Measurements from ENCODE around the gene PGC.

Gene PGC

DNA sequence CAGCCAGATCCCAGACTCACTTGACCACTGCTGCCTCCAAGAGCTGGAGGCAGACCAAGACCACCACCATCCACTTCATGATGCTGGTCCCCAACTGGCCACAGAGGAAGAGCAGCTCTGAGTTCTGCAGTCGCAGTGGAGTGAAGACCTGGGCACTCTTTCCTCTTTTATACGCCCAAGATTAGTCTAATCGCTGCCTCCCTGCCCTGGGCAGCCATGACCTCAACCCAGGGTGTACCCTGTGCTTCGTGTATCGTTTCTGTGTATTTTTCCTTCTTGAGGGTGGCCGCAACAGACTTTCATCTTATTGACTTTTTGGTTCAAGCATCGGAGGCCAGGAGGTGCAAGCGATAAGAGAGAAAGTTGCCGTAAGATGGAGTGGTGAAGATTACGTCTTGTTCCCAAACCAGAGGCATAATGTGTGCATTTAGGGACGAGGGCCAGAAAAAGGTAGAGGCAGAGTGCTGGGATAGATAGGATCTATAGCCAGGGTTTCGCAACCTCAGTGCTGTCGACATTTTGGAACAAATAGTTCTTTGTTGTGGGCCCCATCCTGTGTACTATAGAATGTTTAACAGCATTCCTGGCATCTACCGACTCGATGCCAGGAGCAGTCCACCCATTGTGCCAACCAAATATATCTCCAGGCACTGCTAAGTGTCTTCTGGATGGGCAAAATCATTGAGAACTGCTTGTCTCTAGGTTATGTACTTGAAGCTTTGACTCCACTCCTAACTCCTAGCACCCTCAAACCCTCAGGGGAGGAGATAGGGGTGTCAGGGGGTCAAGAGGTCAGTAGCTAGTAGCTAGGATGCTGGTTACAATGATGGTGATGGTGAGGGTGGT, at the start of gene PGC:
PGC (minus strand) TSS at position 142 of the 846 bp plus-strand sequence; CDS start at position 79, 63 bp downstream.
- no peak for DNase-seq (ENCODE audit: low spot score in 2 of 2)
- H3K4me1 Mint-ChIP-seq, result peaks cover 3% of the 10 kb centered on the region
- H3K27ac Mint-ChIP-seq, result no peak within 1 kb of the TSS
- no peak within 1 kb of the TSS for H3K4me3 Mint-ChIP-seq
- no peaks in the 10 kb centered on the region for H3K9me3 Mint-ChIP-seq
- peaks cover 7% of the 10 kb centered on the region for H3K27me3 Mint-ChIP-seq
- H3K36me3 Mint-ChIP-seq, result no peaks in the 10 kb centered on the region
- ATAC-seq (ENCODE audit: low read depth), result no peak

DNA sequence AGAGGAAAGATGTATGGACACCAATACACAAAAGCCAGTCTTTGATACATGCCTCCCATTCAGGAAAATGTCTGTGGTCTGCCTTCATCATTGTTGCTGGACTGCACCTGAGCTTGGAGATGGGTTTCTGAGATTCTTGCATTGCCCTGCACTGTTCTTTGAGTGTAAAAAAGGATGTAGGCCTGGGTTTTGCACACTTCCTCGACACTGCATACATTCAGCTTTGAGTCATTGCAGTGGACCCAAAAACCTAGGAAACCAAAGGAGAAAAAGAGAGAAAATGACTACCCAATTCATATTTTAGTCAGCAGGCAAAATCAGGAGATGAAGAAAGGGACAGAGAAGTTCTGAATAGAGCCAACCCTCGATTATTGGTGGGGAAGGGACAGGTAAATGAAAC, 49.3 kb upstream of the PGC start:
- H3K27ac Mint-ChIP-seq, result no peak overlapping the region
- H3K4me1 Mint-ChIP-seq, result no peaks in the 10 kb centered on the region
- peaks cover 10% of the 10 kb centered on the region for H3K36me3 Mint-ChIP-seq
- ATAC-seq (ENCODE audit: low read depth) (no peak), DNase-seq (ENCODE audit: low spot score in 2 of 2) (no peak)
- H3K27me3 Mint-ChIP-seq, result no peaks in the 10 kb centered on the region
- no peak overlapping the region for H3K4me3 Mint-ChIP-seq
- no peaks in the 10 kb centered on the region for H3K9me3 Mint-ChIP-seq

DNA sequence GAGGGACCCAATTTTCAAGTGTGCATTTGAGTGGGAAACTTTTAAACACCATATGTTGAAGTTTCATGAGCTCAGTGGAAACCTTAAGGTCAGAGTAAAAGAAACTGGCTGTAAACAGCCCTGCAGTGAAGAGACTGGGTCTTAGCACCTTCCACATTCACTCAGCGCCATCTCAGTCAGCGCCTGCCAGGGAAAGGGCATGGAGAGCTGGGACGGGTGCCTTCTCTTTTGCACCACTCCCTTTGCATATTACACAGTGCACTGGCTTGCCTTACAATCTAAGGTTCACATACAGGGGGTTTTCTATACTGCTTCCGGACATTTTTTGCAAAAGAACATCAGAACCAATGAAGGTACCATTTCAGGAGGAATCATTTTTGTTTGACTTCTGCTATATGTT, 44.8 kb upstream of the PGC start:
- Mint-ChIP-seq H3K4me3 (no peak overlapping the region), H3K27me3 (no peaks in the 10 kb centered on the region), H3K27ac (peak overlapping the region; percentile 38), H3K36me3 (peaks cover 10% of the 10 kb centered on the region), H3K9me3 (no peaks in the 10 kb centered on the region), H3K4me1 (peaks cover 6% of the 10 kb centered on the region)
- ATAC-seq (ENCODE audit: low read depth) (no peak), DNase-seq (ENCODE audit: low spot score in 2 of 2) (no peak)

DNA sequence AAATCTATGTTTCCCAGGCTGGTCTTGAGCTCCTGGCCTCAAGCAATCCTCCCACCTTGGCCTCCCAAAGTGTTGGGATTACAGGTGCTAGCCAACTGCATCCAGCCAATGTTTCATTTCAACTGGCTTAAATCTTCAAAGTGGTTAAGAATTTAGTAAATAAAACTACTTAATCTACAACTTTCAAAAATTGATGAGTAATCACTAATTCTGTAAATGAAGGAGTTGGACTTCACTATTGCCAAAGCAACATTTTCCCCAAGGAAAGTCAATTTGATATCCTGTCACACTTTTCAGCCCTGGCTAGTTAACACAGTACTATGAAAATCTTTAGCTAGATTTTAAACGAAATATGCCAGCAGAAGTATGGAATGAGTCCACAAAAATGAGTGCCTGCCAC, 44.1 kb upstream of the PGC start:
- ATAC-seq (ENCODE audit: low read depth) (no peak), DNase-seq (ENCODE audit: low spot score in 2 of 2) (no peak)
- peak overlapping the region; percentile 38 for H3K27ac Mint-ChIP-seq
- H3K27me3 Mint-ChIP-seq, result no peaks in the 10 kb centered on the region
- H3K9me3 Mint-ChIP-seq, result no peaks in the 10 kb centered on the region
- H3K4me1 Mint-ChIP-seq, result peaks cover 6% of the 10 kb centered on the region
- no peak overlapping the region for H3K4me3 Mint-ChIP-seq
- H3K36me3 Mint-ChIP-seq, result peaks cover 7% of the 10 kb centered on the region

DNA sequence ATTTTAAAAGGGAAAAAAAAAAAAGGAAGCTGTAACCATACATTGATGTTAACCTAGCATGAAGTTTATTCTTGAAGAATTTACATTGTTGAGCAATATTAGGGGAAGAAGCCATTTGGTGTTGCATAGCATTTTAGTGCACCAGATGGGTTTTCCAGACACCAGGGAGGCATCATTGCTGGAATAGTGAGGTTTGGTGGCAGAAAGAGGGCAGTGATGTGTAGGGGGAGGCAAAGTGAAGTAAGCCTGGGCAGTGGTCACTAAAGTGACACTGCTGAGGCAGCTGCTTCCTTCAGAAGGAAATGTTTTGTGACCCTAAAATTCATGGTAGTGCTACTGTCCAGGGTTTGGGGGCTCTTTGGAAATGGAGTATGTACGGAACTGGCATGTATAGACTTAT, 42.8 kb upstream of the PGC start:
- Mint-ChIP-seq H3K36me3 (peaks cover 6% of the 10 kb centered on the region), H3K9me3 (no peaks in the 10 kb centered on the region), H3K4me1 (peaks cover 12% of the 10 kb centered on the region), H3K27ac (no peak overlapping the region), H3K27me3 (no peaks in the 10 kb centered on the region), H3K4me3 (no peak overlapping the region)
- ATAC-seq (ENCODE audit: low read depth) (no peak), DNase-seq (ENCODE audit: low spot score in 2 of 2) (no peak)

DNA sequence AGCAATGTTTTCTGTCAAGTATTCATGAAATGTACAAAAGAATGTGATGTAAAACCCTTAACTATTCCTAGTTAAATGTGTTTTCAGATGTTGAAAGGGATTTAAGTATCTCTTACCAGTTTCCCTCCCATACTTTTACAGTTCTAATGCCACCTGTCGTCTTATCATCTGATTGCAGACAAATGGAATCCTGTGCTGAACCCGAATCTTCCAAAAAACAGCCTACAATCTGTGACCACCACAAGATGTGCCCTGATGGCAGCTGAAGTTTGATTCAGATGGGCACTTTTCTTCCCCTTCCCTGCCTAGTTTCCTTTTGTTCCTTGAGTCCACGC, 42.2 kb upstream of the PGC start:
- DNase-seq (ENCODE audit: low spot score in 2 of 2), result no peak
- no peak overlapping the region for H3K27ac Mint-ChIP-seq

DNA sequence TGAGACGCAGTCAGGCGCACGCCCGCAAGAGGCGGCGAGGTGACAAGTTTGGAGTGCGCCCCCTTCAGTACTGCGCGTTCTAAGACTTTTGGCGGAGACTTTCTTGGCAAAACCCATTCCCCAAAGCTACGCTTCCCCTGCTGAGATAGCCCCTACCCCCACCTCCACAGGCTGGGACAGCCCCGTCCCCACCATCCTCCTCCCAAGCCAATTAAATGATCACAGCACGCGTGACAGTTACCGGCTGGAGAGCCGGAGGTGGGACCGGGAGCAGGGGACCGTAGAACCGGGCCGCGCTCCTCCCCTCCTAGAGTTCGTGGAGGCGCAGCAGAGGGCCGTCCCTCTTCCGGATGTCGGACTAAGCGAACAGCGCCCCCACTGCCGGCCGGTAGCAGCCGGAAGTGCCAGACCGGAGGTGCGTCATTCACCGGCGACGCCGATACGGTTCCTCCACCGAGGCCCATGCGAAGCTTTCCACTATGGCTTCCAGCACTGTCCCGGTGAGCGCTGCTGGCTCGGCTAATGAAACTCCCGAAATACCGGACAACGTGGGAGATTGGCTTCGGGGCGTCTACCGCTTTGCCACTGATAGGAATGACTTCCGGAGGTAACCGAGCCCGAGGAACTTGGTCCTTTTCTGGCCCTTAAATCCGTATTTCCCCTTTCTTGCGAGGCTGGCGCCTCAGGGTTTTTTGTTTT, 40.2 kb upstream of the PGC start, which contains the start of gene TOMM6:
TOMM6 (plus strand) TSS at position 476 of the 699 bp plus-strand sequence; CDS start at position 480, 4 bp downstream.
- Mint-ChIP-seq H3K9me3 (no peaks in the 10 kb centered on the region), H3K36me3 (peaks cover 4% of the 10 kb centered on the region), H3K27me3 (no peaks in the 10 kb centered on the region), H3K27ac (peak within 1 kb of the TSS; percentile 97), H3K4me3 (peak within 1 kb of the TSS; percentile 94), H3K4me1 (peaks cover 18% of the 10 kb centered on the region)
- ATAC-seq (ENCODE audit: low read depth) (peak; percentile 80), DNase-seq (ENCODE audit: low spot score in 2 of 2) (peak; percentile 95 to 96)

More for the DNA sequence above, 42.2 kb upstream of the PGC start:
- Mint-ChIP-seq H3K9me3 (no peaks in the 10 kb centered on the region), H3K4me1 (peaks cover 17% of the 10 kb centered on the region), H3K36me3 (peaks cover 4% of the 10 kb centered on the region), H3K27me3 (no peaks in the 10 kb centered on the region), H3K4me3 (peak overlapping the region; percentile 69)
- ATAC-seq (ENCODE audit: low read depth), result no peak

DNA sequence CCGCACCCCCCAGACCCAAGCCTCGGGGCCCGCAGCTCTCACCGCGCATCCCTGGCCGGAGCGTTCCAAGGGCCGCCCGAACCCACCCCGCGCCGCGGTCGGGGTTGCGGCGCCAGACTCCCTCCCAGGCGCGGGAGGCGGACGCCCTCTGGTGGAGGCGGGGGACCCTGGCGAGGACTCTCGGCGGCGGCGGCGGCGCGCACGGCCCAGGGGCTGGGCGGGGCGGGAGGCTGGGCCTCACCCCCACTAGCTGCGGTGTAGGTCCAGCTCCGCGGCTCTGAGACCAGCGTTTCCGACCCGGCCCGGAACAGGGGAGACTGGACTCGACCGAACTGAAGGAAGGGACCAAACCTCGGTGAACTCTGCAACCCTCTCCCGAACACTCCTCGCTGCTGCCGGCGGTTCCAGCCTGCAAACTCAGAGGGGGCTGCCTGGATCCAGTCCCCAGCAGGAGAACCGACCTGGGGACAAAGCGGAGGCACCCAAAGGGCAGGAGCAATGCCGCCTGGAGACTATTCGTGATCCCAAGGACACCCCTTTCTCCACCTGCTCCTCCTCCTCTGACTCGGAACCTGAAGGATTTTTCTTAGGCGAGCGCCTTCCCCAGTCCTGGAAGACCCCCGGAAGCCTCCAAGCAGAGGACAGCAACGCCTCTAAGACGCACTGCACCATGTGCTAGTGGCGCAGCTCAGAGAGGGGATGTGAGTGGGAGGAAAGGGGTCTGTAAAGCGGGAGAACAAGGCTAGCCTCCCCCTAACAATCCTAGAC, 39.4 kb upstream of the PGC start:
- H3K36me3 Mint-ChIP-seq, result peaks cover 4% of the 10 kb centered on the region
- ATAC-seq (ENCODE audit: low read depth) (peak; percentile 68), DNase-seq (ENCODE audit: low spot score in 2 of 2) (peak; percentile 88 to 93)
- no peaks in the 10 kb centered on the region for H3K9me3 Mint-ChIP-seq
- H3K4me1 Mint-ChIP-seq, result peaks cover 18% of the 10 kb centered on the region
- peak overlapping the region; percentile 94 for H3K4me3 Mint-ChIP-seq
- peak overlapping the region; percentile 97 for H3K27ac Mint-ChIP-seq
- H3K27me3 Mint-ChIP-seq, result no peaks in the 10 kb centered on the region

DNA sequence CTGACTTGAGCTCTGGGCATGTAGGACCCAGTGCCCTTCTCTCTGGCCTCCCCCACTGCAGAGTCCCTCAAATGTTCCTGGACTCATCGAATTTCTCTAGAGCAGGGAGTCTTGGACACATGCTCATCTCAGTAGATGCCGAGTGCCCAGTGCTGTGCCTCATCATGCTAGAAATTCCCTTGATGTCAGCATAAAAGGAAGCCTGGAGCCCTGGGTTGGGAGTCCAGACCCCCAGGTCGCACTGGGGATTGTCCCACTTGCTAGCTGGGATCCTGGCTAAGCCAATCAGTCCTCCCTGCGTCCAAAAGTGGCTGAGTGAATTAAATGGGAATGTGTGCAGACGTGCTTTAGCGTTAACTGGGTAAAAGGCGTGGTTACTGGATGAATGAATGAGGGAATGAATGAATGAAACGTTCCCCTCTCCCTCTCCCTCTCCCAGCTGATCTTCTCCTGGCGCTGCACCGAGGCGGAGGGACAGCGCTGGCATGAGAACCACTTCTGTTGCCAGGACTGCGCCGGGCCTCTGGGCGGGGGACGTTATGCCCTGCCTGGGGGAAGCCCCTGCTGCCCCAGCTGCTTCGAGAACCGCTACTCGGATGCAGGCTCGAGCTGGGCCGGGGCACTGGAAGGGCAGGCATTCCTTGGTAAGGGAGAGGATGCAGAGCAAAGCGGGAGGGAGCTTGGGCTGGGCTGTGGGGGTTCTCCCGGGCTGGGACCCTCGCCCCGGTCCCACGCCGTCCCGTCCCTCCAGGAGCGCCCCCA, 38.7 kb upstream of the PGC start:
- no peak for ATAC-seq (ENCODE audit: low read depth)
- peak overlapping the region; percentile 97 for H3K27ac Mint-ChIP-seq
- peaks cover 24% of the 10 kb centered on the region for H3K4me1 Mint-ChIP-seq
- peaks cover 4% of the 10 kb centered on the region for H3K36me3 Mint-ChIP-seq
- no peaks in the 10 kb centered on the region for H3K27me3 Mint-ChIP-seq
- peak overlapping the region; percentile 94 for H3K4me3 Mint-ChIP-seq
- H3K9me3 Mint-ChIP-seq, result no peaks in the 10 kb centered on the region
- no peak for DNase-seq (ENCODE audit: low spot score in 2 of 2)

DNA sequence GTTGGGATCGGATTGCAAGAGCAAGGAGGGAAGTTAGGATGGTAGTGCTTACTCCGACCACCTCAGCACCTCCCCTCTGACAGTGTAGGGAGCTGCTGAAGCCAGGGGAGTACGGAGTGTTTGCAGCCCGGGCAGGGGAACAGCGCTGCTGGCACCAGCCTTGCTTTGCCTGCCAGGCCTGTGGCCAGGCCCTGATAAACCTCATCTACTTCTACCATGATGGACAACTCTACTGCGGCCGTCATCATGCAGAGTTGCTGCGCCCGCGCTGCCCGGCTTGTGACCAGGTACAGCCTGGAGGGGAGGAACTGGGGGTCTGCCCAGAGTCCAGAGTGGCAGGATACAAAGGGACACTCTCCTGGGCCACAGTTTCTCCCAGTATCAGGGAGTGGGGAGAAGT, 38.1 kb upstream of the PGC start:
- Mint-ChIP-seq H3K27ac (no peak overlapping the region), H3K9me3 (no peaks in the 10 kb centered on the region), H3K4me1 (peaks cover 24% of the 10 kb centered on the region), H3K36me3 (peaks cover 4% of the 10 kb centered on the region), H3K27me3 (no peaks in the 10 kb centered on the region), H3K4me3 (peak overlapping the region; percentile 2)
- no peak for ATAC-seq (ENCODE audit: low read depth)
- DNase-seq (ENCODE audit: low spot score in 2 of 2), result no peak

DNA sequence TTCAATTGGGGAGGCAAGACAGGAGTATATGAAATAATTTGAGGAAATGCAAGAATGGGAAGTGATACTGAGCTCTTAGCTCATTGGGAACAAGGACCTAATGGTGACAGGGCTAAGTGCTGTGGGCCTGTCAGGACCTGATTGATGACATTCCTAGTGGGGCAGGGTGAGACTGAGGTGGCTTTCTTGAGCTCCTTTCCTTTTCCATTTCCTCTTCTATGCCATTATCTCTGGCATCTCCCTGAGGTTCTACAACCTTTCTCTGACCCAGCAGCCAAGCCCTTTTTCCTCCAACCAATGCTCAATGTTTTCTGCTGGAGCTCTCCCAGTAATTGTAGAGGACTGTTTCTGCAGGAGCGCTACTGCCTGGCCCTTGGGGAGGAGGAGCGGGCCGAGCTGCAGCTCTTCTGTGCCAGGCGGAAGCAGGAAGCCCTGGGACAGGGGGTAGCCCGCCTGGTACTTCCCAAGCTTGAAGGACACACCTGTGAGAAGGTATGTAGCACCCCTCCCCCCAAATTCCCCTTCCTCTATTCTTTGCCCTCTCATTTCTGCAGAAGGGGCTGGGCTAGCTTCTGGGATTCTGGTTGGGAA, 37.5 kb upstream of the PGC start:
- Mint-ChIP-seq H3K36me3 (no peaks in the 10 kb centered on the region), H3K9me3 (no peaks in the 10 kb centered on the region), H3K27me3 (no peaks in the 10 kb centered on the region), H3K27ac (no peak overlapping the region), H3K4me1 (peaks cover 25% of the 10 kb centered on the region), H3K4me3 (peak overlapping the region; percentile 2)
- DNase-seq (ENCODE audit: low spot score in 2 of 2) (no peak), ATAC-seq (ENCODE audit: low read depth) (no peak)

DNA sequence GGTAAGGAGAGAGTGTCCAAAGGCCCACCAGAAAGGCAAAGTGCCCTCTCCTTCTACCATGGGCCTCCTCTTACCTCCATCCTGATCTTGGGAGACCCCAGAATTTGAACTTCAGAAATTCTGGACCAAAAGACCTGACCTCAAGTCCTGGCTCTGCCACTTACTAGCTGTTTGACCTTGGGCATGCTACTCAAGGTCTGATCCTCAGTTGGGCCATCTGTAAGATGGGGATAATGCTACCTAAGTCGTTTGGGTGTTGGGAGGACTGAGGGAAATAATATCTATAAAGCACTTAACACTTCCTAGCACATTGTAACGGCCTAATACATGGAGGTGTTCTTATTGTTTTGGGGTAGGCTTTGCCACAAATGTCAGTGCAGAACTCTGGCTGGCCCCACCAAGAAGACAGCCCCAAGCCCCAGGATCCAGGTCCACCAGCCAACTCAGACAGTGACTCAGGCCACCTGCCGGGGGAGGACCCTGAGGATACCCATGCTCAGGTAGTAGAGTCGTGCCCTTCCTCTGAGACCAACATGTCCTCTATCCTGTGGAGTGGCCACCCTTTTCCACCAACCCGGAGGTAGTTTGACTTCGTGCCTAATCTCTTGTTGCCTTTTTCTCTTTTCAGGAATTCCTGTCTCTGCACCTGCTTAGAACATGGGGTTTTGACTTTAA, 36.0 kb upstream of the PGC start:
- H3K36me3 Mint-ChIP-seq, result no peaks in the 10 kb centered on the region
- no peak for DNase-seq (ENCODE audit: low spot score in 2 of 2)
- H3K27ac Mint-ChIP-seq, result no peak overlapping the region
- no peak for ATAC-seq (ENCODE audit: low read depth)
- H3K9me3 Mint-ChIP-seq, result no peaks in the 10 kb centered on the region
- no peak overlapping the region for H3K4me3 Mint-ChIP-seq
- peaks cover 27% of the 10 kb centered on the region for H3K4me1 Mint-ChIP-seq
- H3K27me3 Mint-ChIP-seq, result no peaks in the 10 kb centered on the region

DNA sequence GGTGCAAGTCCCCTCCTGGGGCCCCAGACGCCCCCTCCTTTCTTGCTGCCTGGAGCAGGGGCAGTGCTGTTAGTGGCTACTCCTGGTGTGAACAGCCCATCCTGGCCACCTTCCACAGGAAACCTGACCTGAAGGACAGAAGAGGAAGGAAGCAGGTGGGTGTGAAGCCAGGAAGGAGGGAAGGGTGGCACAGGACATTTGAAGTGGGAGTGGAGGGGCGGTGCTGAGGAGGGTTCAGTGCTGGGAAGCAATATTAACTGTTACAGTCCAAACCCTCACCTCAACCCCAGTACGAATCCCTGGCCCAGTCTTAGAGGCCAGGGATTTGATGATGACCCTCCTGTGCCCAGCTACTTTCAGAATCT, 34.2 kb upstream of the PGC start:
- Mint-ChIP-seq H3K36me3 (no peaks in the 10 kb centered on the region), H3K4me3 (peak overlapping the region; percentile 68), H3K27ac (no peak overlapping the region), H3K4me1 (peaks cover 27% of the 10 kb centered on the region), H3K27me3 (no peaks in the 10 kb centered on the region), H3K9me3 (no peaks in the 10 kb centered on the region)
- no peak for DNase-seq (ENCODE audit: low spot score in 2 of 2)
- ATAC-seq (ENCODE audit: low read depth), result no peak

Measured in memory B cell (primary cell).